ENCODE data around the gene BRD7.

DNA sequence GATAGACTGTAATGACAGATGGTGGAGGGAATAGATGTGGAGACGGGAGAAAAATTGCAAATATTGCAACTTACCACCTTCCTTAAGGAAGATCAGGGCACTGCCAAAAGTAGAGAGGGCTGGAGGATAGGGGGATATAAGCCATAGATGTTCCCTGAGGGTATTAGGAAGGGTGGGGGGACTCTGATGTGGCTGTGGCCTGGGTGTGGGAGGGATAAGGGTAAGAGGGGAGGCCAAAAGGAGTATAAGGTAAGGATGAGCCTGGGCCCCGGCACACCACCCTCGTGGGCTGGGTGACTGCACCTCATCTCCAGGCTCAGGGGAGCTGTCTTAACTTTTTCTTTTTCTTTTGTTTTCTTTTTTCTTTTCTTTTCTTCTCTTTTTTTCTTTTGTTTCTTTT lies 30.6 kb upstream of the BRD7 start:
- TF ChIP-seq YY1 (tag by site-specific recombination; IDR thresholded peaks at IDR 0.05), result no peak
- TF ChIP-seq, protein P1, sequence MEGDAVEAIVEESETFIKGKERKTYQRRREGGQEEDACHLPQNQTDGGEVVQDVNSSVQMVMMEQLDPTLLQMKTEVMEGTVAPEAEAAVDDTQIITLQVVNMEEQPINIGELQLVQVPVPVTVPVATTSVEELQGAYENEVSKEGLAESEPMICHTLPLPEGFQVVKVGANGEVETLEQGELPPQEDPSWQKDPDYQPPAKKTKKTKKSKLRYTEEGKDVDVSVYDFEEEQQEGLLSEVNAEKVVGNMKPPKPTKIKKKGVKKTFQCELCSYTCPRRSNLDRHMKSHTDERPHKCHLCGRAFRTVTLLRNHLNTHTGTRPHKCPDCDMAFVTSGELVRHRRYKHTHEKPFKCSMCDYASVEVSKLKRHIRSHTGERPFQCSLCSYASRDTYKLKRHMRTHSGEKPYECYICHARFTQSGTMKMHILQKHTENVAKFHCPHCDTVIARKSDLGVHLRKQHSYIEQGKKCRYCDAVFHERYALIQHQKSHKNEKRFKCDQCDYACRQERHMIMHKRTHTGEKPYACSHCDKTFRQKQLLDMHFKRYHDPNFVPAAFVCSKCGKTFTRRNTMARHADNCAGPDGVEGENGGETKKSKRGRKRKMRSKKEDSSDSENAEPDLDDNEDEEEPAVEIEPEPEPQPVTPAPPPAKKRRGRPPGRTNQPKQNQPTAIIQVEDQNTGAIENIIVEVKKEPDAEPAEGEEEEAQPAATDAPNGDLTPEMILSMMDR (tag by site-specific recombination; IDR thresholded peaks at IDR 0.05), result no peak

Data from HEK293 (cell line).